Activated CD4-positive, alpha-beta T cell treated with anti-CD3 and anti-CD28 coated beads, Interleukin-2, amount 50 U/mL, for 1 hour (primary cell): ENCODE results near the gene HIF1AN.
"Not testable (repeated sequence)": the region's sequence is repeated elsewhere in the genome, so short reads cannot be mapped to it uniquely, and the experiment has no call there.

ENCODE experiments used
- DNase-seq: peaks from one replicate; pipeline ENCODE4 v3.0.0-alpha.2; 2020

Gene HIF1AN

GRCh38 chr10:100567826-100568225, 32.1 kb downstream of the HIF1AN start:
- no peak for DNase-seq

- DNase-seq, result no peak
Observed at GRCh38 chr10:100568912-100569311, 33.2 kb downstream of the HIF1AN start.

- DNase-seq, result no peak
Observed at GRCh38 chr10:100569687-100570481, 34.1 kb downstream of the HIF1AN start.

- DNase-seq, result no peak
Observed at GRCh38 chr10:100570506-100570905, 34.8 kb downstream of the HIF1AN start.

GRCh38 chr10:100571084-100571856, 35.5 kb downstream of the HIF1AN start:
- DNase-seq, result no peak

GRCh38 chr10:100575146-100575545, 39.4 kb downstream of the HIF1AN start:
- DNase-seq, result not testable (repeated sequence)

- no peak for DNase-seq
Observed at GRCh38 chr10:100575585-100576281, 40.0 kb downstream of the HIF1AN start.

- DNase-seq, result no peak
Observed at GRCh38 chr10:100576282-100576635, 40.5 kb downstream of the HIF1AN start.

GRCh38 chr10:100579261-100580090, 43.7 kb downstream of the HIF1AN start:
- no peak for DNase-seq

DNA sequence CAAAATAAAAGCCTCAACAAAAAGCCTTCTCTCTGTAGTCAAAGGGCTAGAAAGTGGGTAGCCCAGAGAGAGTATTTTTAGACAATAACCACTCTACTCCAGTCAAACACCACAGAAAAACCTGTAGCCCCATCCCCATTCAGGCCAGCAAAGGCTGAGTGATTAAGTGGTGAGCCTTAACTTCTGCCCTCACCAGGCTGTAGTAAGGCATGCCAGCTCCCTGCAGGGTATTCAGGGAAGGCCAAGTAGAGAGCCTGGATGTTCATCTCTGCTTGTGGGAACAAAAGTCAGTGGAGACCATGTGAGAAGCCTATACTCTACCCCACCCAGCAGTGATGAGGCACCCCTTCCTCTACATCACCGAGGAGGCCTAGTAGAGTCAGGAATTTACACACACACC, 51.2 kb downstream of the HIF1AN start:
- DNase-seq, result no peak

- no peak for DNase-seq
Observed at GRCh38 chr10:100598166-100598565, 62.4 kb downstream of the HIF1AN start.

DNA sequence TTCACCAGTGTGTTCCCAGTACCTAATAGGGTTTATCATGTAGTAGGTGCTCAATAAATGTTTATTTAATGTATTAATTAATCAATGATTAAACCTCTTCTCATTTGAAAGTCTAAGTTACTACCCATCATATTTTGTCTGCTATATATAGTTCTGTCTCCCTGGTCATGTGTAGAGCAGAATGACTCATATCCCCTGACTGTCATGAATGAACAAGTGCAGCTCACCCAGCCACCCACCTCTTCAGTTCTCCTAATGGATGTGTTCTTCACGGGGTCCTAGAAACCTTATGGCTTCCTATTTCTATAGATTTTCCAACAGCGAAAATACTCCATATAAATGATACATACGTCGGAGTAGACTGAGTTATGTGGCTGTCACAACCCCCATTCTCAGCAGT, 64.5 kb downstream of the HIF1AN start:
- no peak for DNase-seq

DNA sequence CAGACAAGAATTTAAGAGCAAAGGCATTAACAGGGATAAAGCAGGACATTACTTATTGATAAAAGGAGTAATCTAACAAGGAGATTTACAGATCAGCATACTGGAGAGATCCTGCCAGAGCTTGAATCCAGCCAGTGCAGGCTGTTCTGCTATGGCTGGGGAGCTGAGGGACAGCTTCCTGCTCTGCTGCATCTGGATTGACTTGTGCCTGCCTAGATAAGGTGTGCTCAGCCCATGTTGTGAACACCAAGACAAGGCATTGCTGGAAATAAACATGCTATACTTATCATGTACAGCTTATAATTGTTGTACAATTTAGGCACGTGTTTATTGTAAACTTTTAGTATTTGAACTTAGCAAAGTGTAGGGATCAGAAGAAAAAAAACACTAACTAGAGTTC, 71.7 kb downstream of the HIF1AN start:
- DNase-seq, result no peak
